Measurements from ENCODE around the gene LGALS1.

Gene LGALS1

DNA sequence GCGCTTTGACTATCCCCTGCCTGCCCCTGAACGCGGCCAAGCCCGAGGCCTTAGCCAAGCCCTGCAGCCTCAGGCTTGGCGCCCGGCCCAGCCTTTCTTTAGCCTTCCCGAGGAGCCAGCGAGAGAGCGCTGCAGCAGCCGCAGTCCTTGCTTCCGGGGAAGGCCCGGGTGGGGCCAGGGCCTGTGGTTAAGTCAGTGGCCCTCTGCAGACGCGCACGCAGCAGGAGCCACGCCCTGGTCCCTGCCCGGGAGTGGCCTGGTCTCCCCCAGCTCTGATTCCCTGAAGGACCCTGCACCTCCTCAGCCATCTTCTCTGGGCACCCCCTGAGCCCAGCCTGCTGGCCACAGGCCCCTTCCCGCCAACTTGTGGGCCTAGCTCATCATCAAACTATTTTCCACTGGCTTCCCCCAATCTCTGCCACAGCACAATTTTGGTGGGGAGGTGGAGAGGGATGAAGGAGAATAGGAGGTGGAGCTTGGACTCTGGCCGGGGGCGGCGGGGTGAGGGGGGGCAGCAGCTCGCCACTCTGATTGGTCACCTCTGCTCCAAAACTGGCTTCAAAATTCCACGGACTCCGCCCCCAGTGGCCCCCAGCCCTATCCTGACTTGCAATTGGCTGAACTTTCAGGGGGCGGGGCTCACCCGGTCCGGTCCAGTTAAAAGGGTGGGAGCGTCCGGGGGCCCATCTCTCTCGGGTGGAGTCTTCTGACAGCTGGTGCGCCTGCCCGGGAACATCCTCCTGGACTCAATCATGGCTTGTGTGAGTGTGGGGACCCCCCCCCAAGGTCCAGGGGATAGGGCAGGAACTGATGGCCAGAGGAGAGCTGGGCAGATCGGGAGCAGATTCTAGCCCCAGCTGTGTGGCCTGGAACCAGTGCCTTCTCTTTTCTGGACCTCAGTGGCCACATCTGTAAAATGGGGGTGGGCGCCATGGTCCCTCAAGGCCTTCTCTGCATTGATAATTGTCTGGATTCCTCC is at the start of gene LGALS1:
LGALS1 (plus strand) TSS at position 686 of the 979 bp plus-strand sequence; CDS start at position 753, 67 bp downstream.
- TF ChIP-seq, protein P1, sequence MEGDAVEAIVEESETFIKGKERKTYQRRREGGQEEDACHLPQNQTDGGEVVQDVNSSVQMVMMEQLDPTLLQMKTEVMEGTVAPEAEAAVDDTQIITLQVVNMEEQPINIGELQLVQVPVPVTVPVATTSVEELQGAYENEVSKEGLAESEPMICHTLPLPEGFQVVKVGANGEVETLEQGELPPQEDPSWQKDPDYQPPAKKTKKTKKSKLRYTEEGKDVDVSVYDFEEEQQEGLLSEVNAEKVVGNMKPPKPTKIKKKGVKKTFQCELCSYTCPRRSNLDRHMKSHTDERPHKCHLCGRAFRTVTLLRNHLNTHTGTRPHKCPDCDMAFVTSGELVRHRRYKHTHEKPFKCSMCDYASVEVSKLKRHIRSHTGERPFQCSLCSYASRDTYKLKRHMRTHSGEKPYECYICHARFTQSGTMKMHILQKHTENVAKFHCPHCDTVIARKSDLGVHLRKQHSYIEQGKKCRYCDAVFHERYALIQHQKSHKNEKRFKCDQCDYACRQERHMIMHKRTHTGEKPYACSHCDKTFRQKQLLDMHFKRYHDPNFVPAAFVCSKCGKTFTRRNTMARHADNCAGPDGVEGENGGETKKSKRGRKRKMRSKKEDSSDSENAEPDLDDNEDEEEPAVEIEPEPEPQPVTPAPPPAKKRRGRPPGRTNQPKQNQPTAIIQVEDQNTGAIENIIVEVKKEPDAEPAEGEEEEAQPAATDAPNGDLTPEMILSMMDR (IDR thresholded peaks at IDR 0.05; ENCODE audit: control insufficient read depth, extremely low read depth, insufficient read depth) = no peak
- no peak within 1 kb of the TSS for H3K4me3 ChIP-seq (ENCODE audit: low read depth, low read length)
- no peak for DNase-seq (ENCODE audit: low read depth)

DNA sequence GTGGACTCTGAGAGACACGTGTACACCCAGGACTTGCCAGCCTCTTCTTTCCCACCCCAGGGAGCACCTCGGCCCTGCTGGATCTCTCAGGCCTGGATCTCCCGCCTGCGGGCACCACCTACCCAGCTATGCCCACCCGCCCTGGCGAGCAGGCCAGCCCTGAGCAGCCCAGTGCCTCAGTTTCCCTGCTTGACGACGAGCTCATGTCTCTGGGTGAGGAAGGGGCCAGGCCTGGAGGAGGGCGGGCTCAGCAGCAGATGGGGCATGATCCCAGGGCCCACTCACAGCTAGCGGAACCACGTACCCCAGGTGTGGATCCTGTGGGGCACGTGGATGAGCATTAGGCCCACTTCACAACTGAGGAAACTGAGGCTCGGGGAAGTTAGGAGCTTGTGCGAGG is 49.7 kb upstream of the LGALS1 start:
- H3K4me3 ChIP-seq (ENCODE audit: low read depth, low read length) = no peak overlapping the region
- DNase-seq (ENCODE audit: low read depth) = no peak
- TF ChIP-seq, protein P1 (IDR thresholded peaks at IDR 0.05; ENCODE audit: control insufficient read depth, extremely low read depth, insufficient read depth) = no peak

DNA sequence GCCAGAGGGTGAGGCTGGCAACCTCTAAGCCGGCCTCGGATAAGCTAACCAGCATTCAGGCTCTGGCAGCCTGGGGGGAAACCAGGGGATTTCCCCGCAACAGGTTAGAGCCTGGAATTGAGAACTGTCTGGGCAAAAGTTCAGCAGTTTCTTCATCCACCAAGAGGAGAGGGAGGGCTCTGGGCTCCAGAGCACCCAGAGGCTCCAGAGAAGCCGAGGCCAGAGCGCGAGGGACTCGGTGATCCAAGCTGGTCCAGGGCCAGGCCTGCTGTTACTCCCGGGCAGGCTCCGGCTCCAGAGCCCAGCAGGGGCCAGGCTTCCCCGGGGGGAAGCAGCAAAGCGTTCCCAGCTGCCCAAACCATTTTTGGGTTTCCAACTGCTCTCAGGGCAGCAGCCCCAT is 49.3 kb upstream of the LGALS1 start:
- TF ChIP-seq, protein P1 (IDR thresholded peaks at IDR 0.05; ENCODE audit: control insufficient read depth, extremely low read depth, insufficient read depth) = no peak

DNA sequence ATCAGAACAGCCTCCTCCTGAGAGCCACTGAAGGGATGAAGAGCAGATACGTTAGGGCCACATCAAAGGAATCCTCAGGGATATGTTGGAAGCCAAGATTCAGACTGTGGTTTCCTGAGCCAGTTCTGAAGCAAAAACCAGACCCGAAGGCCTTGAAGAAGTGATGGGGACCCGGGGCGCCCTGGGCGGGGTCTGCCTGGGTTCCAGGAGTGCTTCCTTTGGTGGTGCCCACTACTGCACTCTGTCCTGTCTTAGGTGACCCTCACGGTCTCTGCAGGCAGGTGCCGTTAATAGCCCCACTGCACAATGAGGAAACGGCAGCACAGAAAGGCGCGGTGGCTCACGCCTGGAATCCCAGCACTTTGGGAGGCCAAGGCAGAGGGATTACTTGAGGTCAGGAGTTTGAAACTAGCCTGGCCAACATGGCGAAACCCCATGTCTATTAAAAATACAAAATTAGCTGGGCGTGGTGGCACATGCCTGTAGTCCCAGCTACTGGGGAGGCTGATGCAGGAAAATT is 48.8 kb upstream of the LGALS1 start:
- no peak overlapping the region for H3K4me3 ChIP-seq (ENCODE audit: low read depth, low read length)
- TF ChIP-seq, protein P1 (IDR thresholded peaks at IDR 0.05; ENCODE audit: control insufficient read depth, extremely low read depth, insufficient read depth) = no peak
- DNase-seq (ENCODE audit: low read depth) = no peak

More for the DNA sequence above, 49.3 kb upstream of the LGALS1 start:
- DNase-seq (ENCODE audit: low read depth) = no peak
- no peak overlapping the region for H3K4me3 ChIP-seq (ENCODE audit: low read depth, low read length)

DNA sequence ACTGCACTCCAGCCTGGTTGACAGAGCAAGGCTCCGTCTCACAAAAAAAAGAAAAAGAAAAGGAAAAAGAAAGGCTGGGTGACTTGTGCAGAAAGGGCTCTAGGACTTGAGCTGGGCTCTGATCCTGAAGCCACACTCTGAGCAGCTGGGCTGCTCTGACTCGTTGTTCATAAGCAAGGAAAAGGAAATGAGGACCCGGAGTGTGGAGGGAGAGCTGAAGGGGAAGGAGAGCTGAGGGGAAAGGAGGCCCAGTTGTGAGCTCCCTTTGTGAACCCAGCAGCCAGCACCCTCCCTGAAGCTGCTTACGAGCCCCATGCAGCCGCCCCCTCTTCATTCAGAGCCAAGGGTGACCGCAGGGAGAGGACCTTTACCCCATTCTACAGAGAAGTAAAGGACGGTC is 48.3 kb upstream of the LGALS1 start:
- no peak overlapping the region for H3K4me3 ChIP-seq (ENCODE audit: low read depth, low read length)

DNA sequence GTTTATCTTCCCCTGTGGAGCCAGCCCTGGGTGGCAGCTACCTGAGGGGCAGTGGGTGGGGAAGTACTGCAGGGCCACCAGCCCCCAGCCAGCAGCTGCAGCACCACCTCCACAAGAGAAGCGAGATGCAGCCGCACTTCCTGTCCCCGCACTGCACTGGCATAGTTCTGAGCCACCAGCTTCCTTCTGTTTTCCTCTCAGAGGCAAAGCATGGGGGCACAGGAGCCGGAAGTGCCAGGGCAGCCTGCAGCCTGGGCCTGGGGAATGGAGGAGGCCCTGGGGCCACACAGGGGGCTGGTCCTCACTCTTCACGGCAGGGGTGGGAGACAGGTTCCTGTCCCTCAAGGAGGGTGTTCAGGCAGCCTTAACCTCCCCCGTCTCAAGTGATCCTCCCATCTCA is 47.9 kb upstream of the LGALS1 start:
- TF ChIP-seq, protein P1 (IDR thresholded peaks at IDR 0.05; ENCODE audit: control insufficient read depth, extremely low read depth, insufficient read depth) = no peak
- H3K4me3 ChIP-seq (ENCODE audit: low read depth, low read length) = no peak overlapping the region
- DNase-seq (ENCODE audit: low read depth) = no peak

More for the DNA sequence above, 48.3 kb upstream of the LGALS1 start:
- no peak for DNase-seq (ENCODE audit: low read depth)
- TF ChIP-seq, protein P1 (IDR thresholded peaks at IDR 0.05; ENCODE audit: control insufficient read depth, extremely low read depth, insufficient read depth) = no peak
